ENCODE results near the gene HLA-F. TPM values are rescaled to one million over a fixed set of nuclear protein-coding genes. Genes with fewer than 3 reads are reported as not detected.

HLA-F gene
- polyA plus RNA-seq, 2 of the 4 experiments (the other 2 are of a cell fraction), result 2.7 to 4.5 TPM

DNA sequence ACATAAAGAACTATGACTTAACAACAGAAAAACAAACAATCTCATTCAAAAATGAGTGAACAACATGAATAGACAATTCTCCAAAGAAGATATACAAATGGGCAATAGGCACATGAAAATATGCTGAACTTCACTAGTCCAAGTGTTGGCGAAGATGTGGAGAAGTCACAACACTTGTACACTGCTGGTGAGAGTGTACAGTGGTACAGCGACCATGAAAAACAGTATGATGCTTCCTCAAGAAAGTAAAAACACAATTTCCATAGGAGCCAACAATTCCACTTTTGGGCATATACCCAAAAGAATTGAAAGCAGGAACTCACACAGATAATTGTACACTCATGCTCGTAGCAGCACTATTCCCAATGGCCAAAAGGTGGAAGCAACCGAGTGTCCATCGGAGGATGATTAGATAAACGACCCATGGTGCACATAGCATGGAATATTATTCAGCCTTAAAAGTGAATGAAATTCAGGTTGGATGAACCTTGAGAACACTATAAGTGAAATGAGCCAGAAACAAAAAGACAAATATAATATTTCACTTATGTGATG lies 6.6 kb downstream of the HLA-F start:
- DNase-seq (ENCODE audit: low read depth in 1 of 2, low spot score in 1 of 2) (no peak), FAIRE-seq (no peak), ATAC-seq (no peak)
- Histone ChIP-seq H3K27ac (no peak overlapping the region), H3K4me1 (no peaks in the 10 kb centered on the region), H3K9me3 (no peaks in the 10 kb centered on the region), H3K4me3 (no peak overlapping the region), H3K4me2 (no peak overlapping the region)
- ChIA-PET CTCF (no interaction called here), POLR2A (no interaction called here)
- TF ChIP-seq CEBPB (IDR thresholded peaks at IDR 0.05) (no peak), HOXB13 (CRISPR knock-in tag; IDR thresholded peaks at IDR 0.05; ENCODE audit: low read depth) (no peak), FOSL2 (IDR thresholded peaks at IDR 0.05) (no peak), FOSL2 (CRISPR knock-in tag; IDR thresholded peaks at IDR 0.05) (no peak), GATA3 (IDR thresholded peaks at IDR 0.05; ENCODE audit: borderline replicate concordance) (no peak), MAZ (IDR thresholded peaks at IDR 0.05; ENCODE audit: borderline replicate concordance, low read depth, low read length) (no peak)
- TF ChIP-seq, protein P1, sequence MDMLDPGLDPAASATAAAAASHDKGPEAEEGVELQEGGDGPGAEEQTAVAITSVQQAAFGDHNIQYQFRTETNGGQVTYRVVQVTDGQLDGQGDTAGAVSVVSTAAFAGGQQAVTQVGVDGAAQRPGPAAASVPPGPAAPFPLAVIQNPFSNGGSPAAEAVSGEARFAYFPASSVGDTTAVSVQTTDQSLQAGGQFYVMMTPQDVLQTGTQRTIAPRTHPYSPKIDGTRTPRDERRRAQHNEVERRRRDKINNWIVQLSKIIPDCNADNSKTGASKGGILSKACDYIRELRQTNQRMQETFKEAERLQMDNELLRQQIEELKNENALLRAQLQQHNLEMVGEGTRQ (IDR thresholded peaks at IDR 0.05), result no peak
- TF ChIP-seq, protein P2, sequence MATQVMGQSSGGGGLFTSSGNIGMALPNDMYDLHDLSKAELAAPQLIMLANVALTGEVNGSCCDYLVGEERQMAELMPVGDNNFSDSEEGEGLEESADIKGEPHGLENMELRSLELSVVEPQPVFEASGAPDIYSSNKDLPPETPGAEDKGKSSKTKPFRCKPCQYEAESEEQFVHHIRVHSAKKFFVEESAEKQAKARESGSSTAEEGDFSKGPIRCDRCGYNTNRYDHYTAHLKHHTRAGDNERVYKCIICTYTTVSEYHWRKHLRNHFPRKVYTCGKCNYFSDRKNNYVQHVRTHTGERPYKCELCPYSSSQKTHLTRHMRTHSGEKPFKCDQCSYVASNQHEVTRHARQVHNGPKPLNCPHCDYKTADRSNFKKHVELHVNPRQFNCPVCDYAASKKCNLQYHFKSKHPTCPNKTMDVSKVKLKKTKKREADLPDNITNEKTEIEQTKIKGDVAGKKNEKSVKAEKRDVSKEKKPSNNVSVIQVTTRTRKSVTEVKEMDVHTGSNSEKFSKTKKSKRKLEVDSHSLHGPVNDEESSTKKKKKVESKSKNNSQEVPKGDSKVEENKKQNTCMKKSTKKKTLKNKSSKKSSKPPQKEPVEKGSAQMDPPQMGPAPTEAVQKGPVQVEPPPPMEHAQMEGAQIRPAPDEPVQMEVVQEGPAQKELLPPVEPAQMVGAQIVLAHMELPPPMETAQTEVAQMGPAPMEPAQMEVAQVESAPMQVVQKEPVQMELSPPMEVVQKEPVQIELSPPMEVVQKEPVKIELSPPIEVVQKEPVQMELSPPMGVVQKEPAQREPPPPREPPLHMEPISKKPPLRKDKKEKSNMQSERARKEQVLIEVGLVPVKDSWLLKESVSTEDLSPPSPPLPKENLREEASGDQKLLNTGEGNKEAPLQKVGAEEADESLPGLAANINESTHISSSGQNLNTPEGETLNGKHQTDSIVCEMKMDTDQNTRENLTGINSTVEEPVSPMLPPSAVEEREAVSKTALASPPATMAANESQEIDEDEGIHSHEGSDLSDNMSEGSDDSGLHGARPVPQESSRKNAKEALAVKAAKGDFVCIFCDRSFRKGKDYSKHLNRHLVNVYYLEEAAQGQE (IDR thresholded peaks at IDR 0.05), result no peak
- WGBS (ENCODE audit: missing lambda C conversion rate), result 54% methylated on average over 6 of the region's 6 CpGs

DNA sequence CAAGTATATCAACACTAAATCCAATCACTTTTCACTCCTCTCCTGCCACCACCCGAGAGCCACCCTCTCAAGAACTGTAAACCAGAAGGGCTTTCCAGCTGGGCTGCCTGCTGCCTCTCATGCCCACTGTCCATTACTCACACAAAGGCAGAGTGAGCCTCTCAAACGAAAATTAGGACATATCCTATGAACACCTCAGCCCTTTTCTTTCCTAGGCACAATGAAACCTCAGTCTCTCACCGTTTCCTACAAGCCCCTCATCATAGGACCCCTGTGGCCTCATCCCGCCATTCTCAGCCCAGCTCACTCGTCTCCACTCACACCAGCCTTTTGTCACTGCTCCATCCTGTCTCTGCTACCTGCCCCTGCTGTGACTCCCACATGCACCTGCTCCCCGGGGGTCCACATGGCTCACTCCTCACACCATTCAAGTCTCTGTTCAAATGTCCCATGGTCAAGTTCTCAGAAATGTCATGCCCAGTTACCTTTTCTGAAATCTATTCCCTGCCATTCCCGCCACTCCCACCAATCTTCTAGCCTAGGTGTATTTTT lies 7.4 kb downstream of the HLA-F start:
- ChIA-PET CTCF (no interaction called here), POLR2A (no interaction called here)
- Histone ChIP-seq H3K4me2 (no peak overlapping the region), H3K4me1 (no peaks in the 10 kb centered on the region), H3K27ac (no peak overlapping the region), H3K9me3 (no peaks in the 10 kb centered on the region), H3K4me3 (no peak overlapping the region)
- FAIRE-seq (no peak), ATAC-seq (no peak), DNase-seq (ENCODE audit: low read depth in 1 of 2, low spot score in 1 of 2) (no peak)
- WGBS (ENCODE audit: missing lambda C conversion rate), result 25% methylated on average over 7 of the region's 7 CpGs
- TF ChIP-seq CBX2 (IDR thresholded peaks at IDR 0.05; ENCODE audit: borderline replicate concordance, low read depth) (no peak), KDM5A (IDR thresholded peaks at IDR 0.05) (no peak), NR3C1 (IDR thresholded peaks at IDR 0.05) (no peak), RFX5 (IDR thresholded peaks at IDR 0.05) (no peak), FOXS1 (CRISPR knock-in tag; IDR thresholded peaks at IDR 0.05) (no peak)
- TF ChIP-seq, protein P3, sequence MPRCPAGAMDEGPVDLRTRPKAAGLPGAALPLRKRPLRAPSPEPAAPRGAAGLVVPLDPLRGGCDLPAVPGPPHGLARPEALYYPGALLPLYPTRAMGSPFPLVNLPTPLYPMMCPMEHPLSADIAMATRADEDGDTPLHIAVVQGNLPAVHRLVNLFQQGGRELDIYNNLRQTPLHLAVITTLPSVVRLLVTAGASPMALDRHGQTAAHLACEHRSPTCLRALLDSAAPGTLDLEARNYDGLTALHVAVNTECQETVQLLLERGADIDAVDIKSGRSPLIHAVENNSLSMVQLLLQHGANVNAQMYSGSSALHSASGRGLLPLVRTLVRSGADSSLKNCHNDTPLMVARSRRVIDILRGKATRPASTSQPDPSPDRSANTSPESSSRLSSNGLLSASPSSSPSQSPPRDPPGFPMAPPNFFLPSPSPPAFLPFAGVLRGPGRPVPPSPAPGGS (IDR thresholded peaks at IDR 0.05), result no peak

DNA sequence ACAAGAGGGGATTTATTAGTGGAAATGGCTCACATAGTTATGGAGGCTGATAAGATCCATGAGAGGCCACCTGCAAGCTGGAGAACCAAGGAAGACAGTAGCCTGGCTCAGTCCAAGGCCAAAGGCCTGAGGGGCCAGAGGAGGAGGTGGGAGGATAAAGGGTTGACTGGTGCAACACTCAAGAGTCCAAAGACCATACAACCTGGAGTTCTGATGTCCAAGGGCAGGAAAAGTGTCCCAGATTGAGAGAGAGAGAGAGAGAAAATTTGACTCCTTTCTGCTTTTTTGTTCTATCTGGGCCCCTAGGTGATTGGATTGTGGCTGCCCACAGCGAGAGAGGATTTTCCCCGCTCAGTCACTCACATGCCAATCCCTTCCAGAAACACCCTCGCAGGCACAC lies 8.0 kb downstream of the HLA-F start:
- no peaks in the 10 kb centered on the region for H3K9me3 ChIP-seq
- DNase-seq (ENCODE audit: low read depth in 1 of 2, low spot score in 1 of 2), result no peak
- no peak overlapping the region for H3K4me3 ChIP-seq
- no peaks in the 10 kb centered on the region for H3K4me1 ChIP-seq
- ChIA-PET POLR2A (no interaction called here), CTCF (interaction anchor here (3.1 kb wide), 1 partner anchor 103 kb away, joined by 16 read pairs; no protein-coding TSS in a partner anchor)
- H3K4me2 ChIP-seq, result no peak overlapping the region
- no peak overlapping the region for H3K27ac ChIP-seq
- no peak for FAIRE-seq
- WGBS (ENCODE audit: missing lambda C conversion rate), result 67% methylated on average over 3 of the region's 3 CpGs
- ATAC-seq, result no peak
- TF ChIP-seq ESRRA (IDR thresholded peaks at IDR 0.05; ENCODE audit: borderline replicate concordance, low read length) (no peak), FOSL2 (IDR thresholded peaks at IDR 0.05) (no peak), FOSL2 (CRISPR knock-in tag; IDR thresholded peaks at IDR 0.05) (no peak), EP300 (IDR thresholded peaks at IDR 0.05) (no peak), HOXA7 (CRISPR knock-in tag; IDR thresholded peaks at IDR 0.05) (no peak), MYC (IDR thresholded peaks at IDR 0.05; ENCODE audit: borderline replicate concordance, low read length) (no peak), SMC3 (IDR thresholded peaks at IDR 0.05) (no peak), ZNF302 (CRISPR knock-in tag; IDR thresholded peaks at IDR 0.05) (no peak), ZFP36 (IDR thresholded peaks at IDR 0.05; ENCODE audit: borderline replicate concordance, partially characterized antibody) (no peak), CHD2 (IDR thresholded peaks at IDR 0.05; ENCODE audit: low read length, partially characterized antibody) (no peak), JUNB (IDR thresholded peaks at IDR 0.05) (no peak), GATA3 (IDR thresholded peaks at IDR 0.05; ENCODE audit: borderline replicate concordance) (no peak), MAFK (IDR thresholded peaks at IDR 0.05; ENCODE audit: partially characterized antibody) (no peak), NFE2L2 (conservative IDR thresholded peaks at IDR 0.05; ENCODE audit: low read length) (no peak), KDM5A (IDR thresholded peaks at IDR 0.05) (no peak)
- TF ChIP-seq, protein P4, sequence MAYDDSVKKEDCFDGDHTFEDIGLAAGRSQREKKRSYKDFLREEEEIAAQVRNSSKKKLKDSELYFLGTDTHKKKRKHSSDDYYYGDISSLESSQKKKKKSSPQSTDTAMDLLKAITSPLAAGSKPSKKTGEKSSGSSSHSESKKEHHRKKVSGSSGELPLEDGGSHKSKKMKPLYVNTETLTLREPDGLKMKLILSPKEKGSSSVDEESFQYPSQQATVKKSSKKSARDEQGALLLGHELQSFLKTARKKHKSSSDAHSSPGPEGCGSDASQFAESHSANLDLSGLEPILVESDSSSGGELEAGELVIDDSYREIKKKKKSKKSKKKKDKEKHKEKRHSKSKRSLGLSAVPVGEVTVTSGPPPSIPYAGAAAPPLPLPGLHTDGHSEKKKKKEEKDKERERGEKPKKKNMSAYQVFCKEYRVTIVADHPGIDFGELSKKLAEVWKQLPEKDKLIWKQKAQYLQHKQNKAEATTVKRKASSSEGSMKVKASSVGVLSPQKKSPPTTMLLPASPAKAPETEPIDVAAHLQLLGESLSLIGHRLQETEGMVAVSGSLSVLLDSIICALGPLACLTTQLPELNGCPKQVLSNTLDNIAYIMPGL (CRISPR knock-in tag; IDR thresholded peaks at IDR 0.05; ENCODE audit: borderline replicate concordance), result no peak
- TF ChIP-seq, protein P5, sequence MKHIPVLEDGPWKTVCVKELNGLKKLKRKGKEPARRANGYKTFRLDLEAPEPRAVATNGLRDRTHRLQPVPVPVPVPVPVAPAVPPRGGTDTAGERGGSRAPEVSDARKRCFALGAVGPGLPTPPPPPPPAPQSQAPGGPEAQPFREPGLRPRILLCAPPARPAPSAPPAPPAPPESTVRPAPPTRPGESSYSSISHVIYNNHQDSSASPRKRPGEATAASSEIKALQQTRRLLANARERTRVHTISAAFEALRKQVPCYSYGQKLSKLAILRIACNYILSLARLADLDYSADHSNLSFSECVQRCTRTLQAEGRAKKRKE (CRISPR knock-in tag; IDR thresholded peaks at IDR 0.05; ENCODE audit: low read depth), result no peak
